Glomerular endothelial cell (primary cell): ENCODE data around the gene OR2H1. TPM values are rescaled to one million over a fixed set of nuclear protein-coding genes. Genes with fewer than 3 reads are reported as not detected.
"Not testable (repeated sequence)": the region's sequence is repeated elsewhere in the genome, so short reads cannot be mapped to it uniquely, and the experiment has no call there.

Experiments
- DNase-seq: peaks from one replicate; pipeline ENCODE4 v3.0.0-alpha.2; 2011; ENCODE audit warnings: low read depth, low spot score; ENCODE audit errors: extremely low read depth
- total RNA-seq: library from RNA; depleted of rRNA; stranded (reverse); fragments of >200 nt; gene quantifications from 2 replicates; pipeline ENCODE4 v1.2.3, GENCODE V29; 2015

The OR2H1 gene
- total RNA-seq, result not detected in 2 replicates

- no peak for DNase-seq
These were observed at the start of gene OR2H1, which contains the start of gene OR11A1 for GRCh38 chr6:29456971-29457370. OR2H1 (plus strand) TSS chr6:29457155; CDS start chr6:29461770, 4,615 bp downstream. OR11A1 (minus strand) TSS chr6:29457071; CDS start chr6:29427641, 29,430 bp downstream.

- no peak for DNase-seq
These were observed 42.4 kb upstream of the OR2H1 start, which contains the start of gene OR12D1 for GRCh38 chr6:29414588-29414987. OR12D1 (plus strand) TSS chr6:29414928.

GRCh38 chr6:29419516-29419915 lies 37.4 kb upstream of the OR2H1 start:
- DNase-seq, result no peak

- no peak for DNase-seq
These were observed 32.8 kb upstream of the OR2H1 start for GRCh38 chr6:29424168-29424567.

- DNase-seq, result no peak
These were observed 32.4 kb upstream of the OR2H1 start for GRCh38 chr6:29424575-29424974.

GRCh38 chr6:29425075-29425474 lies 31.9 kb upstream of the OR2H1 start:
- no peak for DNase-seq

GRCh38 chr6:29426654-29427053 lies 30.3 kb upstream of the OR2H1 start:
- DNase-seq, result no peak

- not testable (repeated sequence) for DNase-seq
These were observed 20.2 kb upstream of the OR2H1 start for GRCh38 chr6:29436730-29437129.

GRCh38 chr6:29439006-29439405 lies 17.9 kb upstream of the OR2H1 start, which contains the start of gene OR10C1:
OR10C1 (plus strand) TSS chr6:29439306; CDS start chr6:29440016, 710 bp downstream.
- no peak for DNase-seq

GRCh38 chr6:29442719-29443118 lies 14.2 kb upstream of the OR2H1 start:
- DNase-seq, result no peak

GRCh38 chr6:29444031-29444430 lies 12.9 kb upstream of the OR2H1 start:
- DNase-seq, result not testable (repeated sequence)

- no peak for DNase-seq
These were observed 9.3 kb upstream of the OR2H1 start for GRCh38 chr6:29447670-29448069.

- no peak for DNase-seq
These were observed 5.3 kb upstream of the OR2H1 start for GRCh38 chr6:29451471-29452193.

- no peak for DNase-seq
These were observed 4.3 kb downstream of the OR2H1 start for GRCh38 chr6:29461021-29461814.

GRCh38 chr6:29462022-29462421 lies 5.1 kb downstream of the OR2H1 start:
- DNase-seq, result no peak

- no peak for DNase-seq
These were observed 8.3 kb downstream of the OR2H1 start for GRCh38 chr6:29465279-29465678.

- DNase-seq, result no peak
These were observed 8.8 kb downstream of the OR2H1 start for GRCh38 chr6:29465801-29466200.

GRCh38 chr6:29466241-29466640 lies 9.3 kb downstream of the OR2H1 start:
- no peak for DNase-seq

GRCh38 chr6:29474996-29475395 lies 18.0 kb downstream of the OR2H1 start:
- DNase-seq, result no peak

- no peak for DNase-seq
These were observed 21.0 kb downstream of the OR2H1 start for GRCh38 chr6:29477923-29478450.

- DNase-seq, result no peak
These were observed 21.8 kb downstream of the OR2H1 start for GRCh38 chr6:29478740-29479139.
